Adrenal gland (tissue), 5 donors: ENCODE measurements around the gene SLC20A1.
"Not testable (repeated sequence)": the region's sequence is repeated elsewhere in the genome, so short reads cannot be mapped to it uniquely, and the experiment has no call there.

ENCODE experiments used
- CTCF ChIP-seq, 6 experiments: fragments of 450-650 bp in 4 of 6; fragments of 200-600 bp in 2 of 6; sonication (generic) in 1 of 6; IDR thresholded peaks; 1 replicate in 5 of 6; 2 replicates in 1 of 6; pipeline versions ENCODE4 v1.5.1 to v1.8.0; 2016 to 2021; ENCODE audit warnings: antibody characterized with exemption in 6 of 6, mild to moderate bottlenecking in 2 of 6, moderate library complexity in 1 of 6
- POLR2A ChIP-seq, 2 donors: fragments of 450-650 bp; IDR thresholded peaks; one replicate each; pipeline ENCODE4 v1.6.1; 2017; ENCODE audit warnings: antibody characterized with exemption in 2 of 2, mild to moderate bottlenecking in 2 of 2, moderate library complexity in 1 of 2
- donor health status: DM: no; HTN: no; CAD: no.

DNA sequence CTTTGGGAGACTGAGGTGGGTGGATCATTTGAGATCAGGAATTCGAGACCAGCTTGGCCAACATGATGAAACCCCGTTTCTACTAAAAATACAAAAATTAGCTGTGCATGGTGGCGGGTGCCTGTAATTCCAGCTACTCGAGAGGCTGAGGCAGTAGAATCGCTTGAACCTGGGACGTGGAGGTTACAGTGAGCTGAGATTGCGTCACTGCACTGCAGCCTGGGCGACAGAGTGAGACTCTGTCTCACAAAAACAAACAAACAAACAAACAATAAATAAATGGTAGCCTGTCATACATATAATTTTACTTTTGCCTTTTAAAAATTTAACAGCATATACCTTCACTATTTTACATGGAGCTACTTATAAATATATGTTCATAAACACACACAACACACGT lies 61.2 kb downstream of the SLC20A1 start:
- not testable (repeated sequence) for TF ChIP-seq CTCF, POLR2A (IDR thresholded peaks at IDR 0.05)
